IMR-90 (cell line): ENCODE data around the gene CALY. TPM values are rescaled to one million over a fixed set of nuclear protein-coding genes. Genes with fewer than 3 reads are reported as not detected.

ENCODE experiments used
- ATAC-seq: fragments of 200-7000 bp; cut with Tn5 transposase; 2 replicates; pipeline ENCODE4 v1.9.1; 2020; ENCODE audit warnings: low read depth, mild to moderate bottlenecking, moderate library complexity
- BruUV-seq: library from RNA; stranded (reverse); fragments of 400-500 nt; replicated peaks from 2 replicates; lab custom pipeline; 2021; lab: Mats Ljungman, UMichigan
- CTCF ChIA-PET: fragments of 300-600 bp; formaldehyde crosslinking; extraction: SDS; loops from one replicate; lab custom pipeline; 2021; ENCODE audit warnings: antibody characterized with exemption; lab: Yijun Ruan, JAX
- POLR2A ChIA-PET: fragments of 300-600 bp; sonication (Branson Sonifier 250); formaldehyde crosslinking; loops from one replicate; lab custom pipeline; 2022; ENCODE audit warnings: antibody characterized with exemption; ENCODE audit not compliant: unreplicated experiment; lab: Charles Lee
- DNase-seq: peaks from one replicate; pipeline ENCODE4 v3.0.0; 2013
- H2AFZ ChIP-seq: replicated peaks from 2 replicates; pipeline ENCODE3; 2013; ENCODE audit warnings: low read length, mild to moderate bottlenecking; ENCODE audit not compliant: poor library complexity
- H2AK5ac ChIP-seq: 2 replicates; pipeline ENCODE4 v1.6.1; 2013; ENCODE audit warnings: low read depth, low read length, inconsistent platforms
- H2AK9ac ChIP-seq: replicated peaks from 2 replicates; pipeline ENCODE3; 2013; ENCODE audit warnings: mild to moderate bottlenecking, low read depth, low read length, moderate library complexity; ENCODE audit not compliant: poor library complexity
- H2BK120ac ChIP-seq: 2 replicates; pipeline ENCODE4 v1.6.1; 2013; ENCODE audit warnings: low read depth, low read length, inconsistent platforms
- H2BK15ac ChIP-seq: 3 replicates; pipeline ENCODE4 v1.6.1; 2013; ENCODE audit warnings: low read depth, low read length, inconsistent platforms
- H2BK20ac ChIP-seq: 2 replicates; pipeline ENCODE4 v1.6.1; 2013; ENCODE audit warnings: low read depth, mild to moderate bottlenecking, inconsistent platforms, low read length, moderate library complexity
- H2BK5ac ChIP-seq: 2 replicates; pipeline ENCODE4 v1.6.1; 2013; ENCODE audit warnings: mild to moderate bottlenecking, low read depth, low read length, inconsistent platforms; ENCODE audit not compliant: poor library complexity, severe bottlenecking
- H3K14ac ChIP-seq: replicated peaks from 2 replicates; pipeline ENCODE4 v1.6.1; 2013; ENCODE audit warnings: low read depth, low read length, inconsistent platforms
- H3K18ac ChIP-seq: 2 replicates; pipeline ENCODE4 v1.6.1; 2013; ENCODE audit warnings: low read depth, low read length, control low read depth
- H3K23ac ChIP-seq: 2 replicates; pipeline ENCODE4 v1.6.1; 2013; ENCODE audit warnings: low read depth, low read length, inconsistent platforms
- H3K27ac ChIP-seq: 2 replicates; pipeline ENCODE4 v1.5.1; 2013; ENCODE audit warnings: mild to moderate bottlenecking, control low read depth, low read length; ENCODE audit not compliant: insufficient read depth
- H3K27me3 ChIP-seq: 2 replicates; pipeline ENCODE4 v1.6.1; 2013; ENCODE audit warnings: low read length; ENCODE audit not compliant: control insufficient read depth, insufficient read depth
- H3K36me3 ChIP-seq: 2 replicates; pipeline ENCODE4 v1.6.1; 2013; ENCODE audit warnings: low read length, mixed read lengths; ENCODE audit not compliant: control insufficient read depth, insufficient read depth
- H3K4ac ChIP-seq: 2 replicates; pipeline ENCODE4 v1.6.1; 2013; ENCODE audit warnings: low read depth, low read length, inconsistent platforms
- H3K4me1 ChIP-seq: 2 replicates; pipeline ENCODE4 v1.6.1; 2013; ENCODE audit warnings: low read length, mixed read lengths; ENCODE audit not compliant: control insufficient read depth, insufficient read depth
- H3K4me2 ChIP-seq: 2 replicates; pipeline ENCODE4 v1.6.1; 2013; ENCODE audit warnings: low read depth, mild to moderate bottlenecking, control low read depth, low read length, moderate library complexity
- H3K4me3 ChIP-seq: 2 replicates; pipeline ENCODE4 v1.5.1; 2013; ENCODE audit warnings: low read depth, mild to moderate bottlenecking, control low read depth, low read length, moderate library complexity; ENCODE audit not compliant: insufficient read depth
- H3K56ac ChIP-seq: 2 replicates; pipeline ENCODE4 v1.6.1; 2013; ENCODE audit warnings: low read length, inconsistent platforms; ENCODE audit not compliant: insufficient read depth; ENCODE audit errors: extremely low read depth
- H3K79me1 ChIP-seq, 2 experiments: 2 replicates each; pipeline ENCODE4 v1.6.1; 2013; ENCODE audit warnings: low read length in 2 of 2, inconsistent platforms in 1 of 2, low read depth in 1 of 2
- H3K9ac ChIP-seq: 2 replicates; pipeline ENCODE4 v1.6.1; 2013; ENCODE audit warnings: low read depth, low read length, control low read depth
- H3K9me1 ChIP-seq: 2 replicates; pipeline ENCODE4 v1.6.1; 2013; ENCODE audit warnings: low read length, inconsistent platforms; ENCODE audit not compliant: insufficient read depth
- H3K9me3 ChIP-seq: 2 replicates; pipeline ENCODE4 v1.6.1; 2013; ENCODE audit warnings: low read length; ENCODE audit not compliant: control insufficient read depth, insufficient read depth
- H4K20me1 ChIP-seq: 2 replicates; pipeline ENCODE4 v1.6.1; 2013; ENCODE audit warnings: low read length, inconsistent platforms; ENCODE audit not compliant: insufficient read depth
- H4K5ac ChIP-seq: 2 replicates; pipeline ENCODE4 v1.6.1; 2013; ENCODE audit warnings: mild to moderate bottlenecking, low read depth, low read length, control low read depth
- H4K8ac ChIP-seq, 2 experiments: 2 replicates each; pipeline ENCODE4 v1.6.1; 2013; ENCODE audit warnings: low read depth in 2 of 2, low read length in 2 of 2, control low read depth in 1 of 2, inconsistent platforms in 1 of 2
- H4K91ac ChIP-seq: 2 replicates; pipeline ENCODE4 v1.6.1; 2013; ENCODE audit warnings: low read depth, low read length, inconsistent platforms; ENCODE audit not compliant: insufficient read depth
- BHLHE40 ChIP-seq: fragments of 150-350 bp; IDR thresholded peaks from 2 replicates; pipeline ENCODE4 v1.6.1; 2016; ENCODE audit warnings: mild to moderate bottlenecking, low read depth, low read length
- CHD1 ChIP-seq: IDR thresholded peaks from 2 replicates; pipeline ENCODE4 v1.6.1; 2012; ENCODE audit warnings: low read depth, low read length, improper control_type of control experiment
- NFE2L2 ChIP-seq: fragments of 150-350 bp; IDR thresholded peaks from 2 replicates; pipeline ENCODE4 v1.6.1; 2016; ENCODE audit warnings: low read depth, mild to moderate bottlenecking, low read length
- RAD21 ChIP-seq: IDR thresholded peaks from 2 replicates; pipeline ENCODE4 v1.6.1; 2012; ENCODE audit warnings: low read length, improper control_type of control experiment
- RFX5 ChIP-seq: IDR thresholded peaks from 2 replicates; pipeline ENCODE4 v1.8.0; 2012; ENCODE audit warnings: low read depth, mild to moderate bottlenecking, low read length, moderate library complexity
- WGBS, 2 experiments: methylation state at CpG; one replicate each; pipeline versions ENCODE4 v1.1.5 to v1.1.7; 2013; ENCODE audit warnings: missing lambda C conversion rate in 2 of 2; ENCODE audit not compliant: insufficient read length in 1 of 2; ENCODE audit errors: extremely low coverage in 2 of 2; 5-methylcytosine and 5-hydroxymethylcytosine counted together
- dilution Hi-C: fragments of 300-500 bp; cut with HindIII; formaldehyde crosslinking; loops from one replicate; pipeline ENCODE4 v1.14.3; 2018; ENCODE audit warnings: low sequenced_read_pairs; ENCODE audit not compliant: unreplicated experiment
- in situ Hi-C: fragments of 300-500 bp; cut with MboI; formaldehyde crosslinking; loops from 3 replicates; pipeline ENCODE4 v1.14.3; 2019; ENCODE audit warnings: low sequenced_read_pairs, inconsistent platforms, mixed read lengths
- intact Hi-C: fragments of 100-400 bp; cut with micrococcal nuclease; formaldehyde crosslinking; loops from 2 replicates; pipeline ENCODE4 v1.10.0; 2022
- polyA plus RNA-seq, 3 experiments: library from polyadenylated mRNA; depleted of rRNA; stranded (reverse); fragments of >200 nt; gene quantifications; 2 replicates each; pipeline ENCODE4 v1.2.3, GENCODE V29; 2012; ENCODE audit warnings: low replicate concordance in 1 of 3
- total RNA-seq: library from RNA; depleted of rRNA; stranded (reverse); fragments of >200 nt; gene quantifications from 2 replicates; pipeline ENCODE4 v1.2.3, GENCODE V29; 2012
- TF ChIP-seq, protein P1 (sequence below): fragments of 150-350 bp; IDR thresholded peaks from 2 replicates; pipeline ENCODE4 v1.6.1; 2016; ENCODE audit warnings: low read depth, mild to moderate bottlenecking, low read length, moderate library complexity, borderline replicate concordance
- TF ChIP-seq, protein P2 (sequence below): fragments of 150-350 bp; IDR thresholded peaks from 2 replicates; pipeline ENCODE4 v1.6.1; 2017; ENCODE audit warnings: mild to moderate bottlenecking, antibody characterized with exemption, low read length, low read depth

The CALY gene
- total and polyA plus RNA-seq, 2 of the 4 experiments (the other 2 are of a cell fraction) = 0.34 TPM; not detected in 1

- ATAC-seq = no peak
Measured at GRCh38 chr10:133347710-133348517, 11.2 kb upstream of the CALY start.

More at GRCh38 chr10:133347710-133348517, 11.2 kb upstream of the CALY start:
- no peaks in the 10 kb centered on the region for H3K9me3 ChIP-seq
- BruUV-seq = no TSS peak
- H3K23ac ChIP-seq = no peak overlapping the region
- TF ChIP-seq, protein P1, sequence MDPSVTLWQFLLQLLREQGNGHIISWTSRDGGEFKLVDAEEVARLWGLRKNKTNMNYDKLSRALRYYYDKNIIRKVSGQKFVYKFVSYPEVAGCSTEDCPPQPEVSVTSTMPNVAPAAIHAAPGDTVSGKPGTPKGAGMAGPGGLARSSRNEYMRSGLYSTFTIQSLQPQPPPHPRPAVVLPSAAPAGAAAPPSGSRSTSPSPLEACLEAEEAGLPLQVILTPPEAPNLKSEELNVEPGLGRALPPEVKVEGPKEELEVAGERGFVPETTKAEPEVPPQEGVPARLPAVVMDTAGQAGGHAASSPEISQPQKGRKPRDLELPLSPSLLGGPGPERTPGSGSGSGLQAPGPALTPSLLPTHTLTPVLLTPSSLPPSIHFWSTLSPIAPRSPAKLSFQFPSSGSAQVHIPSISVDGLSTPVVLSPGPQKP = no peak
- TF ChIP-seq, protein P2, sequence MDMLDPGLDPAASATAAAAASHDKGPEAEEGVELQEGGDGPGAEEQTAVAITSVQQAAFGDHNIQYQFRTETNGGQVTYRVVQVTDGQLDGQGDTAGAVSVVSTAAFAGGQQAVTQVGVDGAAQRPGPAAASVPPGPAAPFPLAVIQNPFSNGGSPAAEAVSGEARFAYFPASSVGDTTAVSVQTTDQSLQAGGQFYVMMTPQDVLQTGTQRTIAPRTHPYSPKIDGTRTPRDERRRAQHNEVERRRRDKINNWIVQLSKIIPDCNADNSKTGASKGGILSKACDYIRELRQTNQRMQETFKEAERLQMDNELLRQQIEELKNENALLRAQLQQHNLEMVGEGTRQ = no peak
- no peak for TF ChIP-seq NFE2L2
- no peak for TF ChIP-seq RFX5
- TF ChIP-seq CHD1 = no peak
- TF ChIP-seq BHLHE40 = no peak
- no peak for TF ChIP-seq RAD21
- no peak overlapping the region for H4K91ac ChIP-seq
- no peaks in the 10 kb centered on the region for H3K36me3 ChIP-seq
- H2AFZ ChIP-seq = no peak overlapping the region
- H3K4me3 ChIP-seq = no peak overlapping the region
- no peak overlapping the region for H2BK20ac ChIP-seq
- H4K20me1 ChIP-seq = peaks cover 3% of the 10 kb centered on the region; the same call in 1 of the 2 replicates
- H3K4ac ChIP-seq = no peak overlapping the region
- no peaks in the 10 kb centered on the region for H3K4me1 ChIP-seq
- dilution Hi-C loops = no loop called here
- intact Hi-C loops = no loop called here
- no peak overlapping the region for H3K14ac ChIP-seq
- H3K18ac ChIP-seq = no peak overlapping the region
- in situ Hi-C loops = no loop called here
- H3K56ac ChIP-seq = no peak overlapping the region
- H4K8ac ChIP-seq = no peak overlapping the region
- no peak for DNase-seq
- H2AK9ac ChIP-seq = no peak overlapping the region
- no peak overlapping the region for H2AK5ac ChIP-seq
- no peak overlapping the region for H3K4me2 ChIP-seq
- no peak overlapping the region for H2BK15ac ChIP-seq
- ChIA-PET CTCF (no interaction called here), POLR2A (no interaction called here)
- H4K5ac ChIP-seq = no peak overlapping the region
- H2BK5ac ChIP-seq = no peak overlapping the region
- no peak overlapping the region for H2BK120ac ChIP-seq
- 0 out of 2 replicates have a peak, but pooled peaks cover 5% of the 10 kb centered on the region for H3K9me1 ChIP-seq
- no peak overlapping the region for H3K27ac ChIP-seq
- WGBS, 2 experiments = 32% methylated on average over 3 of the region's 16 CpGs; no CpG with 5 or more reads in 1 of the 2 experiments
- no peak overlapping the region for H3K9ac ChIP-seq
- H3K27me3 ChIP-seq = peaks cover 16% of the 10 kb centered on the region
- no peaks in the 10 kb centered on the region for H3K79me1 ChIP-seq
